Bronchial epithelial cell (primary cell): ENCODE results near the gene DRD1. TPM values are rescaled to one million over a fixed set of nuclear protein-coding genes. Genes with fewer than 3 reads are reported as not detected.

Experiments
- DNase-seq: peaks from one replicate; pipeline ENCODE4 v3.0.0-alpha.2; 2010; ENCODE audit warnings: low read depth
- FAIRE-seq: peaks from 2 replicates; lab custom pipeline; 2011; peaks lifted over from hg19 to GRCh38; lab: Jason Lieb, UNC
- H3K27me3 ChIP-seq: 2 replicates; pipeline ENCODE4 v1.5.1; 2011; ENCODE audit warnings: low read length; ENCODE audit not compliant: control insufficient read depth, insufficient read depth
- H3K36me3 ChIP-seq: 2 replicates; pipeline ENCODE4 v1.5.1; 2011; ENCODE audit warnings: low read length; ENCODE audit not compliant: control insufficient read depth, insufficient read depth
- H3K4me3 ChIP-seq: 2 replicates; pipeline ENCODE4 v1.5.1; 2011; ENCODE audit warnings: mild to moderate bottlenecking, low read depth, low read length, control low read depth
- CTCF ChIP-seq: IDR thresholded peaks from 2 replicates; pipeline ENCODE4 v1.5.1; 2011; ENCODE audit warnings: mild to moderate bottlenecking, moderate library complexity, low read length, control low read depth, inconsistent platforms; ENCODE audit not compliant: insufficient read depth, severe bottlenecking
- total RNA-seq: library from RNA; depleted of rRNA; stranded (reverse); fragments of >200 nt; gene quantifications from 2 replicates; pipeline ENCODE4 v1.2.1, GENCODE V29; 2014

The DRD1 gene
- total RNA-seq, 1 donor from 2014 or later, result not detected

- FAIRE-seq (no peak), DNase-seq (no peak)
- peaks cover 4% of the 10 kb centered on the region for H3K36me3 ChIP-seq
- H3K4me3 ChIP-seq, result peak overlapping the region; percentile 63
- TF ChIP-seq CTCF, result no peak
- no peaks in the 10 kb centered on the region for H3K27me3 ChIP-seq
Observed at GRCh38 chr5:175479125-175479881, 35.3 kb upstream of the DRD1 start.

GRCh38 chr5:175478384-175479124 is 34.6 kb upstream of the DRD1 start, which contains the start of gene SFXN1:
SFXN1 (plus strand) TSS chr5:175478560; CDS start chr5:175492104, 13,544 bp downstream.
- Histone ChIP-seq H3K27me3 (no peaks in the 10 kb centered on the region), H3K4me3 (peak within 1 kb of the TSS; percentile 63), H3K36me3 (peaks cover 2% of the 10 kb centered on the region)
- FAIRE-seq, result no peak
- peak; percentile 58 for DNase-seq
- peak; percentile 9 for TF ChIP-seq CTCF

- Histone ChIP-seq H3K4me3 (peak overlapping the region; percentile 63), H3K27me3 (no peaks in the 10 kb centered on the region), H3K36me3 (no peaks in the 10 kb centered on the region)
- no peak for DNase-seq
- no peak for FAIRE-seq
- no peak for TF ChIP-seq CTCF
Observed at GRCh38 chr5:175478008-175478383, 34.0 kb upstream of the DRD1 start.

GRCh38 chr5:175477440-175477839 is 33.5 kb upstream of the DRD1 start:
- FAIRE-seq, result no peak
- Histone ChIP-seq H3K27me3 (no peaks in the 10 kb centered on the region), H3K36me3 (no peaks in the 10 kb centered on the region), H3K4me3 (no peak overlapping the region)
- DNase-seq, result no peak
- TF ChIP-seq CTCF, result no peak

GRCh38 chr5:175475248-175475647 is 31.3 kb upstream of the DRD1 start:
- TF ChIP-seq CTCF, result no peak
- DNase-seq, result no peak
- FAIRE-seq, result no peak
- Histone ChIP-seq H3K36me3 (no peaks in the 10 kb centered on the region), H3K4me3 (no peak overlapping the region), H3K27me3 (no peaks in the 10 kb centered on the region)
